Measurements from ENCODE around the gene CNGA4. TPM values are rescaled to one million over a fixed set of nuclear protein-coding genes. Genes with fewer than 3 reads are reported as not detected.
A peak's percentile ranks its signal among the peaks of the same experiment; 100 is the strongest.
"Not testable (repeated sequence)": the region's sequence is repeated elsewhere in the genome, so short reads cannot be mapped to it uniquely, and the experiment has no call there.

The CNGA4 gene
- total RNA-seq, 1 donor from 2014 or later: not detected

GRCh38 chr11:6263662-6264061 is 24.8 kb downstream of the CNGA4 start:
- DNase-seq (no peak), ATAC-seq (no peak)
- Histone ChIP-seq H3K27ac (no peak overlapping the region), H3K9me3 (no peaks in the 10 kb centered on the region), H3K4me1 (peaks cover 6% of the 10 kb centered on the region), H3K4me3 (no peak overlapping the region), H3K36me3 (no peaks in the 10 kb centered on the region), H3K27me3 (peaks cover 25% of the 10 kb centered on the region)
- intact Hi-C loops (cut with DNase I): no loop called here
- TF ChIP-seq, protein P1, sequence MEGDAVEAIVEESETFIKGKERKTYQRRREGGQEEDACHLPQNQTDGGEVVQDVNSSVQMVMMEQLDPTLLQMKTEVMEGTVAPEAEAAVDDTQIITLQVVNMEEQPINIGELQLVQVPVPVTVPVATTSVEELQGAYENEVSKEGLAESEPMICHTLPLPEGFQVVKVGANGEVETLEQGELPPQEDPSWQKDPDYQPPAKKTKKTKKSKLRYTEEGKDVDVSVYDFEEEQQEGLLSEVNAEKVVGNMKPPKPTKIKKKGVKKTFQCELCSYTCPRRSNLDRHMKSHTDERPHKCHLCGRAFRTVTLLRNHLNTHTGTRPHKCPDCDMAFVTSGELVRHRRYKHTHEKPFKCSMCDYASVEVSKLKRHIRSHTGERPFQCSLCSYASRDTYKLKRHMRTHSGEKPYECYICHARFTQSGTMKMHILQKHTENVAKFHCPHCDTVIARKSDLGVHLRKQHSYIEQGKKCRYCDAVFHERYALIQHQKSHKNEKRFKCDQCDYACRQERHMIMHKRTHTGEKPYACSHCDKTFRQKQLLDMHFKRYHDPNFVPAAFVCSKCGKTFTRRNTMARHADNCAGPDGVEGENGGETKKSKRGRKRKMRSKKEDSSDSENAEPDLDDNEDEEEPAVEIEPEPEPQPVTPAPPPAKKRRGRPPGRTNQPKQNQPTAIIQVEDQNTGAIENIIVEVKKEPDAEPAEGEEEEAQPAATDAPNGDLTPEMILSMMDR (IDR thresholded peaks at IDR 0.05): no peak

GRCh38 chr11:6268820-6269219 is 29.9 kb downstream of the CNGA4 start:
- H3K9me3 ChIP-seq: no peaks in the 10 kb centered on the region
- no peak for DNase-seq
- no peak overlapping the region for H3K4me3 ChIP-seq
- ATAC-seq: no peak
- TF ChIP-seq, protein P1 (IDR thresholded peaks at IDR 0.05): no peak
- no peaks in the 10 kb centered on the region for H3K4me1 ChIP-seq
- H3K27me3 ChIP-seq: peaks cover 3% of the 10 kb centered on the region
- no peak overlapping the region for H3K27ac ChIP-seq
- intact Hi-C loops (cut with DNase I): no loop called here
- no peaks in the 10 kb centered on the region for H3K36me3 ChIP-seq

- ATAC-seq: peak; percentile 31
- H3K27me3 ChIP-seq: no peaks in the 10 kb centered on the region
- H3K9me3 ChIP-seq: no peaks in the 10 kb centered on the region
- no peak for DNase-seq
- H3K27ac ChIP-seq: no peak overlapping the region
- TF ChIP-seq, protein P1 (IDR thresholded peaks at IDR 0.05): no peak
- intact Hi-C loops (cut with DNase I): no loop called here
- H3K36me3 ChIP-seq: no peaks in the 10 kb centered on the region
- no peak overlapping the region for H3K4me3 ChIP-seq
- H3K4me1 ChIP-seq: no peaks in the 10 kb centered on the region
These were observed 31.1 kb downstream of the CNGA4 start for GRCh38 chr11:6269994-6270393.

- ATAC-seq: no peak
- intact Hi-C loops (cut with DNase I): no loop called here
These were observed 31.8 kb downstream of the CNGA4 start for GRCh38 chr11:6270584-6271246.

DNA sequence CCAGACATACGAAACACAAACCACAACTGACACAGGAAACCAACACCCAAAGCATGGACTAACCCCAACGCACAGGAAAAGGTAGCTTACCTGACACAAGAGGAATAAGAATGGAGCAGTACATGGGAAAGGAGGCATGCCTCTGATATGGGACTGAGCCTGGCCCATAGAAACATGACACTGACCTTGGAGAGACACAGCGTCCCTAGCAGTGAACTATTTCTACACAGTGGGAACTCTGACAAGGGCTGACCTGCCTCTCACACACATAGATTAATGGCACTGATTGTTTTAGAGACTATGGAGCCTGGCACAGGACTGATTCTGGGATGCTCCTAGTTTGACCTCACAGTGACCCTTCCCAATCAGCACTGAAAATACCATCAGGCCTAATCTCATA is 32.7 kb downstream of the CNGA4 start:
- Histone ChIP-seq H3K27ac (no peak overlapping the region), H3K9me3 (no peaks in the 10 kb centered on the region), H3K36me3 (no peaks in the 10 kb centered on the region), H3K27me3 (no peaks in the 10 kb centered on the region), H3K4me1 (no peaks in the 10 kb centered on the region), H3K4me3 (no peak overlapping the region)
- ATAC-seq (no peak), DNase-seq (no peak)
- TF ChIP-seq, protein P1 (IDR thresholded peaks at IDR 0.05): no peak
- intact Hi-C loops (cut with DNase I): no loop called here

More at GRCh38 chr11:6270584-6271246, 31.8 kb downstream of the CNGA4 start:
- no peak overlapping the region for H3K4me3 ChIP-seq
- H3K27ac ChIP-seq: no peak overlapping the region
- DNase-seq: no peak
- no peaks in the 10 kb centered on the region for H3K36me3 ChIP-seq
- TF ChIP-seq, protein P1 (IDR thresholded peaks at IDR 0.05): no peak
- no peaks in the 10 kb centered on the region for H3K4me1 ChIP-seq
- no peaks in the 10 kb centered on the region for H3K9me3 ChIP-seq
- H3K27me3 ChIP-seq: no peaks in the 10 kb centered on the region

DNA sequence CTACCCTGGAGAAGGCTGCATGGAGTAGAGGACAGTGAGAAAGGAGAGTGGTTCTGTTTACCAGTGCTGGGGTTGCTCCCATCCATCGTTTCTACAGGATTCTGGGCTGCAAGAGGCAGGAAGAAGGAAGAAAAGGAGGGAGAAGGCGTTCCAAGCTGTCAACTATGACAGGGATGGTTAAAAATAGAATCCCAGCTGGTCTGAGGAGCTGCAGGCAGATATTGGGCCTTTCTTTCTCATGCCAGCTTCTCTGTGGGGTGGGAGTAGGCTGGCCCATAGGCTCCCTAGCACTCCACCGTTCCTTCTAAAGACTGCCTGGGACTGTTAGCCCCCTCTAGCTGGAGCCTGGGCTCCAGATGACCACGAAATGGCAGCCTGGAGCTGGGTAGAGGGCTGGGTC is 34.3 kb downstream of the CNGA4 start:
- no peaks in the 10 kb centered on the region for H3K36me3 ChIP-seq
- TF ChIP-seq, protein P1 (IDR thresholded peaks at IDR 0.05): no peak
- no peaks in the 10 kb centered on the region for H3K4me1 ChIP-seq
- H3K27me3 ChIP-seq: no peaks in the 10 kb centered on the region
- no peak overlapping the region for H3K4me3 ChIP-seq
- H3K27ac ChIP-seq: no peak overlapping the region
- intact Hi-C loops (cut with DNase I): no loop called here
- DNase-seq: no peak
- ATAC-seq: no peak
- H3K9me3 ChIP-seq: no peaks in the 10 kb centered on the region

DNA sequence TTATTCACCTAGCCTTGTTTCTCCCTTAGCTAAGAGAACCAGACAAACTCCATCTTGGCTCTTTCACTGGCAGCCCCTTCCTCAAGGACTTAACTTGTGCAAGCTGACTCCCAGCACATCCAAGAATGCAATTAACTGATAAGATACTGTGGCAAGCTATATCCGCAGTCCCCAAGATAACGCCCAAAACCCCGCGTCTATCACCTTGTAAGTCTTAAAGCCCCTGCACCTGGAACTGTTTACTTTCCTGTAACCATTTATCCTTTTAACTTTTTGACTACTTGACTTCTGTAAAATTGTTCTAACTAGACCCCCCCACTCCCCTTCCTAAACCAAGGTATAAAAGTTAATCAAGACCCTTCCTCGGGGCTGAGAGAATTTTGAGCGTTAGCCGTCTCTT is 41.9 kb downstream of the CNGA4 start:
- H3K36me3 ChIP-seq; DNase-seq; H3K27me3 ChIP-seq; H3K9me3 ChIP-seq; H3K27ac ChIP-seq; H3K4me1 ChIP-seq; intact Hi-C loops (cut with DNase I); ATAC-seq; H3K4me3 ChIP-seq: not testable (repeated sequence)
